Small intestine (tissue), 7 donors: ENCODE measurements around the gene CLDND1. TPM values are rescaled to one million over a fixed set of nuclear protein-coding genes. Genes with fewer than 3 reads are reported as not detected.
"Not testable (repeated sequence)": the region's sequence is repeated elsewhere in the genome, so short reads cannot be mapped to it uniquely, and the experiment has no call there.

ENCODE experiments used
- DNase-seq, 2 donors: peaks; one replicate each; pipeline versions ENCODE4 v3.0.0 to v3.0.0-alpha.2; 2013
- FAIRE-seq: peaks from 2 replicates; lab custom pipeline; 2012; peaks lifted over from hg19 to GRCh38; lab: Jason Lieb, UNC
- H3K27ac ChIP-seq, 3 donors: one replicate each; pipeline ENCODE4 v1.5.1; 2013; ENCODE audit warnings: low read length in 2 of 3, mild to moderate bottlenecking in 2 of 3, control low read depth in 1 of 3, inconsistent platforms in 1 of 3, low read depth in 1 of 3, moderate library complexity in 1 of 3
- H3K27me3 ChIP-seq, 3 donors: one replicate each; pipeline ENCODE4 v1.6.1; 2013; ENCODE audit warnings: low read length in 3 of 3, inconsistent platforms in 1 of 3; ENCODE audit not compliant: control insufficient read depth in 3 of 3, insufficient read depth in 3 of 3
- H3K36me3 ChIP-seq, 3 donors: one replicate each; pipeline ENCODE4 v1.6.1; 2013; ENCODE audit warnings: low read length in 3 of 3, inconsistent platforms in 1 of 3, low read depth in 1 of 3, mild to moderate bottlenecking in 1 of 3, moderate library complexity in 1 of 3; ENCODE audit not compliant: control insufficient read depth in 3 of 3, insufficient read depth in 2 of 3
- H3K4me1 ChIP-seq, 3 donors: one replicate each; pipeline ENCODE4 v1.6.1; 2013; ENCODE audit warnings: low read length in 2 of 3, inconsistent platforms in 1 of 3, low read depth in 1 of 3, mild to moderate bottlenecking in 1 of 3, moderate library complexity in 1 of 3; ENCODE audit not compliant: control insufficient read depth in 3 of 3, insufficient read depth in 2 of 3
- H3K4me3 ChIP-seq, 3 donors: one replicate each; pipeline ENCODE4 v1.5.1; 2013; ENCODE audit warnings: low read length in 3 of 3, control low read depth in 1 of 3, inconsistent platforms in 1 of 3, low read depth in 1 of 3, mild to moderate bottlenecking in 1 of 3, moderate library complexity in 1 of 3
- H3K9me3 ChIP-seq, 2 donors: one replicate each; pipeline ENCODE4 v1.6.1; 2013; ENCODE audit warnings: low read depth in 1 of 2, low read length in 1 of 2; ENCODE audit not compliant: control insufficient read depth in 2 of 2, insufficient read depth in 1 of 2
- WGBS, 3 donors: extraction: QIAGEN DNeasy Blood & Tissue Kit; methylation state at CpG; one replicate each; pipeline ENCODE4 v1.1.7; 2013; 5-methylcytosine and 5-hydroxymethylcytosine counted together
- polyA plus RNA-seq, 4 donors: library from polyadenylated mRNA; stranded (reverse) in 3 of 4; unstranded in 1 of 4; fragments of 200-250 nt in 3 of 4; fragments of 120-200 nt in 1 of 4; gene quantifications; one replicate each; pipeline versions ENCODE4 v1.2.1 to v1.2.3, GENCODE V29; 2013
- donor health status: healthy with polysubstance abuse.
- donor health status: control.
- donor health status: control.
- donor health status: Bipolar disorder and iron deficiency.
- donor health status: healthy.

Gene CLDND1
- polyA plus RNA-seq, 4 donors, result 30.8 to 98.9 (median 51.8) TPM

- Histone ChIP-seq H3K9me3 (no peaks in the 10 kb centered on the region), H3K27me3 (no peaks in the 10 kb centered on the region), H3K27ac (peak overlapping the region in 1 of 3 donors; percentile 9), H3K36me3 (no peaks in the 10 kb centered on the region), H3K4me3 (no peak overlapping the region), H3K4me1 (no peaks in the 10 kb centered on the region)
- FAIRE-seq, result no peak
- no peak for DNase-seq
- WGBS, 3 donors, result 75 to 83% (median 83%) methylated on average over 5 of the region's 5 CpGs
Observed at GRCh38 chr3:98561727-98562521, 39.2 kb upstream of the CLDND1 start.

- H3K27me3 ChIP-seq, result no peaks in the 10 kb centered on the region
- no peak overlapping the region for H3K4me3 ChIP-seq
- no peak for DNase-seq
- H3K27ac ChIP-seq, result no peak overlapping the region
- H3K36me3 ChIP-seq, result no peaks in the 10 kb centered on the region
- no peaks in the 10 kb centered on the region for H3K9me3 ChIP-seq
- 84 to 95% (median 93%) methylated on average over 2 of the region's 2 CpGs for WGBS, 3 donors
- no peak for FAIRE-seq
- no peaks in the 10 kb centered on the region for H3K4me1 ChIP-seq
Observed at GRCh38 chr3:98560911-98561310, 38.2 kb upstream of the CLDND1 start.

GRCh38 chr3:98559769-98560168 is 37.1 kb upstream of the CLDND1 start:
- not testable (repeated sequence) for H3K27ac ChIP-seq, FAIRE-seq, H3K4me1 ChIP-seq, DNase-seq, H3K36me3 ChIP-seq, H3K9me3 ChIP-seq, H3K27me3 ChIP-seq, H3K4me3 ChIP-seq
- WGBS, 3 donors, result 97 to 100% (median 97%) methylated on average over 2 of the region's 2 CpGs

GRCh38 chr3:98558100-98558827 is 35.6 kb upstream of the CLDND1 start:
- no peaks in the 10 kb centered on the region for H3K9me3 ChIP-seq
- no peaks in the 10 kb centered on the region for H3K27me3 ChIP-seq
- H3K36me3 ChIP-seq, result no peaks in the 10 kb centered on the region
- H3K27ac ChIP-seq, result no peak overlapping the region
- 78 to 83% (median 82%) methylated on average over 6 of the region's 6 CpGs for whole genome bisulfite sequencing, 3 donors
- FAIRE-seq (no peak), DNase-seq (no peak)
- no peak overlapping the region for H3K4me3 ChIP-seq
- no peaks in the 10 kb centered on the region for H3K4me1 ChIP-seq

- Histone ChIP-seq H3K9me3 (no peaks in the 10 kb centered on the region), H3K4me1 (peaks cover 0 to 5% (median 2%) of the 10 kb centered on the region in 3 donors), H3K4me3 (no peak overlapping the region), H3K27me3 (no peaks in the 10 kb centered on the region), H3K36me3 (no peaks in the 10 kb centered on the region), H3K27ac (peak overlapping the region in 1 of 3 donors; percentile 53)
- 64 to 70% (median 65%) methylated on average over 4 of the region's 4 CpGs for WGBS, 3 donors
- FAIRE-seq, result no peak
- no peak for DNase-seq
Observed at GRCh38 chr3:98557324-98558010, 34.8 kb upstream of the CLDND1 start.

GRCh38 chr3:98556164-98557130 is 33.7 kb upstream of the CLDND1 start:
- Histone ChIP-seq H3K4me3 (no peak overlapping the region), H3K27me3 (no peaks in the 10 kb centered on the region), H3K4me1 (peaks cover 2 to 9% (median 5%) of the 10 kb centered on the region in 3 donors), H3K9me3 (peaks cover 0 to 3% of the 10 kb centered on the region in 2 donors), H3K27ac (peak overlapping the region in 1 of 3 donors; percentile 81), H3K36me3 (no peaks in the 10 kb centered on the region)
- 70 to 87% (median 74%) methylated on average over 7 of the region's 7 CpGs for WGBS, 3 donors
- DNase-seq (no peak), FAIRE-seq (no peak)

GRCh38 chr3:98555025-98555379 is 32.3 kb upstream of the CLDND1 start:
- H3K4me1 ChIP-seq, result peaks cover 2 to 15% (median 5%) of the 10 kb centered on the region in 3 donors
- H3K27ac ChIP-seq, result no peak overlapping the region
- H3K4me3 ChIP-seq, result no peak overlapping the region
- 69 to 85% (median 73%) methylated on average over 4 of the region's 4 CpGs for WGBS, 3 donors
- no peak for DNase-seq
- peaks cover 0 to 12% of the 10 kb centered on the region in 2 donors for H3K9me3 ChIP-seq
- H3K27me3 ChIP-seq, result no peaks in the 10 kb centered on the region
- no peak for FAIRE-seq
- H3K36me3 ChIP-seq, result no peaks in the 10 kb centered on the region
